Gastrocnemius medialis (tissue), 4 donors: ENCODE results near the gene TMEM185B.

Experiments used
- POLR2A ChIP-seq, 2 donors: fragments of 450-650 bp; IDR thresholded peaks; one replicate each; pipeline ENCODE4 v1.6.1; 2017; ENCODE audit warnings: antibody characterized with exemption in 2 of 2, mild to moderate bottlenecking in 2 of 2, moderate library complexity in 2 of 2
- TF ChIP-seq, protein P1 (sequence below), 5 experiments: fragments of 450-650 bp in 3 of 5; fragments of 200-600 bp in 2 of 5; sonication (generic) in 2 of 5; IDR thresholded peaks in 4 of 5; conservative IDR thresholded peaks in 1 of 5; 1 replicate in 4 of 5; 2 replicates in 1 of 5; pipeline ENCODE4 v1.5.1; 2016 to 2019; ENCODE audit warnings: antibody characterized with exemption in 5 of 5, mild to moderate bottlenecking in 3 of 5, moderate library complexity in 3 of 5

DNA sequence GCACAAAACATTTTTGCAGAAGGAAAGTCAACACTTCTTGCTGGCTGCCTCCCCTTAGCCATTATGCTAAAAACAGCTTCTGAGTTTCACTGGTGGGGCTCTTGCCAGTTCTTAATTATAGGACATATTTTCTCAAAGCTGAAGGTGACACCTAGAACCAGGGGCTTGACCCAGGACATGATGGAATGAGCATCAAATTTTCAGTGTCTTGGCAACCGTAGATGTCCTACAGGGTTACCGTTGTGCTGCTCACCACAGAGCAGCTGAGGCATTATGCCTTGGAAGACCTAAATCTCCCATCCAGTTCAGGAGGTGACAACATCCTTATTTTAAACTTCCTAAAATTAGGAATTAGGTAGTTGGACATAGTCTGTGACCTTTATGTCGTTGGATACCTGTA lies 46.7 kb downstream of the TMEM185B start:
- TF ChIP-seq, protein P1, sequence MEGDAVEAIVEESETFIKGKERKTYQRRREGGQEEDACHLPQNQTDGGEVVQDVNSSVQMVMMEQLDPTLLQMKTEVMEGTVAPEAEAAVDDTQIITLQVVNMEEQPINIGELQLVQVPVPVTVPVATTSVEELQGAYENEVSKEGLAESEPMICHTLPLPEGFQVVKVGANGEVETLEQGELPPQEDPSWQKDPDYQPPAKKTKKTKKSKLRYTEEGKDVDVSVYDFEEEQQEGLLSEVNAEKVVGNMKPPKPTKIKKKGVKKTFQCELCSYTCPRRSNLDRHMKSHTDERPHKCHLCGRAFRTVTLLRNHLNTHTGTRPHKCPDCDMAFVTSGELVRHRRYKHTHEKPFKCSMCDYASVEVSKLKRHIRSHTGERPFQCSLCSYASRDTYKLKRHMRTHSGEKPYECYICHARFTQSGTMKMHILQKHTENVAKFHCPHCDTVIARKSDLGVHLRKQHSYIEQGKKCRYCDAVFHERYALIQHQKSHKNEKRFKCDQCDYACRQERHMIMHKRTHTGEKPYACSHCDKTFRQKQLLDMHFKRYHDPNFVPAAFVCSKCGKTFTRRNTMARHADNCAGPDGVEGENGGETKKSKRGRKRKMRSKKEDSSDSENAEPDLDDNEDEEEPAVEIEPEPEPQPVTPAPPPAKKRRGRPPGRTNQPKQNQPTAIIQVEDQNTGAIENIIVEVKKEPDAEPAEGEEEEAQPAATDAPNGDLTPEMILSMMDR (IDR thresholded peaks at IDR 0.05 in 4 of 5, conservative IDR thresholded peaks at IDR 0.05 in 1 of 5), result no peak
- TF ChIP-seq POLR2A (IDR thresholded peaks at IDR 0.05), result no peak
